WTC11 (cell line): Measurements from ENCODE around the gene NRROS.

Experiments used
- ATF3 ChIP-seq: sonication (generic); formaldehyde crosslinking; conservative IDR thresholded peaks from 2 replicates; pipeline ENCODE4 v1.8.1; 2022; ENCODE audit warnings: mild to moderate bottlenecking, missing genetic modification reagents
- CREB1 ChIP-seq: sonication (generic); formaldehyde crosslinking; IDR thresholded peaks from 2 replicates; pipeline ENCODE4 v1.8.0; 2023; ENCODE audit warnings: mild to moderate bottlenecking, missing genetic modification reagents
- CTCF ChIP-seq: fragments of 200-600 bp; IDR thresholded peaks from 2 replicates; pipeline ENCODE4 v1.8.0; 2022; ENCODE audit warnings: antibody characterized with exemption
- ELF4 ChIP-seq: sonication (generic); formaldehyde crosslinking; IDR thresholded peaks from 2 replicates; pipeline ENCODE4 v1.8.1; 2022; ENCODE audit warnings: low read depth, mild to moderate bottlenecking, moderate library complexity, missing genetic modification reagents
- ESRRA ChIP-seq: sonication (generic); formaldehyde crosslinking; IDR thresholded peaks from 2 replicates; pipeline ENCODE4 v1.8.1; 2022; ENCODE audit warnings: mild to moderate bottlenecking, missing genetic modification reagents, borderline replicate concordance
- MAX ChIP-seq: sonication (generic); formaldehyde crosslinking; IDR thresholded peaks from 2 replicates; pipeline ENCODE4 v1.8.0; 2022; ENCODE audit warnings: mild to moderate bottlenecking, missing genetic modification reagents
- MLX ChIP-seq: sonication (generic); formaldehyde crosslinking; IDR thresholded peaks from 2 replicates; pipeline ENCODE4 v1.8.1; 2023; ENCODE audit warnings: mild to moderate bottlenecking, missing genetic modification reagents, moderate library complexity
- RELA ChIP-seq: sonication (generic); formaldehyde crosslinking; IDR thresholded peaks from 2 replicates; pipeline ENCODE4 v1.8.1; 2022; ENCODE audit warnings: missing genetic modification reagents, mild to moderate bottlenecking, borderline replicate concordance
- SMAD3 ChIP-seq: sonication (generic); formaldehyde crosslinking; IDR thresholded peaks from 2 replicates; pipeline ENCODE4 v1.8.0; 2022; ENCODE audit warnings: missing genetic modification reagents, mild to moderate bottlenecking, borderline replicate concordance
- STAT6 ChIP-seq: sonication (generic); formaldehyde crosslinking; conservative IDR thresholded peaks from 2 replicates; pipeline ENCODE4 v1.8.1; 2023; ENCODE audit warnings: mild to moderate bottlenecking, low read depth, missing genetic modification reagents, moderate library complexity
- TCF7 ChIP-seq: sonication (generic); formaldehyde crosslinking; IDR thresholded peaks from 2 replicates; pipeline ENCODE4 v1.8.0; 2022; ENCODE audit warnings: mild to moderate bottlenecking, low read depth, missing genetic modification reagents, moderate library complexity
- USF1 ChIP-seq: sonication (generic); formaldehyde crosslinking; IDR thresholded peaks from 2 replicates; pipeline ENCODE4 v1.8.0; 2022; ENCODE audit warnings: mild to moderate bottlenecking, missing genetic modification reagents
- ZNF138 ChIP-seq: sonication (generic); formaldehyde crosslinking; conservative IDR thresholded peaks from 2 replicates; pipeline ENCODE4 v1.8.1; 2022; ENCODE audit warnings: mild to moderate bottlenecking, moderate library complexity, missing genetic modification reagents

- TF ChIP-seq RELA (CRISPR knock-in tag) (no peak), ZNF138 (CRISPR knock-in tag) (no peak), SMAD3 (CRISPR knock-in tag) (no peak), ELF4 (CRISPR knock-in tag) (no peak), CTCF (no peak), ESRRA (no peak), TCF7 (CRISPR knock-in tag) (no peak), STAT6 (CRISPR knock-in tag) (no peak), CREB1 (CRISPR knock-in tag) (no peak), MAX (CRISPR knock-in tag) (no peak), ATF3 (no peak), MLX (CRISPR knock-in tag) (no peak), USF1 (no peak)
Observed at GRCh38 chr3:196602673-196603072, 36.8 kb upstream of the NRROS start.
